A549 (cell line): ENCODE data around the gene TSPAN16. TPM values are rescaled to one million over a fixed set of nuclear protein-coding genes. Genes with fewer than 3 reads are reported as not detected.

Source experiments
- ATAC-seq, 2 experiments: fragments of 200-7000 bp in 1 of 2; fragments of >200 bp in 1 of 2; cut with Nextera tagmentation in 1 of 2; cut with Tn5 transposase in 1 of 2; 3 replicates each; pipeline versions ENCODE4 v1.8.0 to v1.9.1; 2018 to 2020; ENCODE audit warnings: mild to moderate bottlenecking in 1 of 2, moderate library complexity in 1 of 2
- CTCF ChIA-PET: fragments of 300-600 bp; sonication (Branson Sonifier 250); formaldehyde crosslinking; extraction: SDS; loops from one replicate; lab custom pipeline; 2021; ENCODE audit warnings: antibody characterized with exemption, inconsistent platforms; lab: Yijun Ruan, JAX
- POLR2A ChIA-PET: fragments of 350-600 bp; formaldehyde crosslinking; extraction: SDS; loops from one replicate; lab custom pipeline; 2021; ENCODE audit warnings: antibody characterized with exemption, inconsistent platforms; lab: Yijun Ruan, JAX
- DNase-seq, 2 experiments: peaks; one replicate each; pipeline versions ENCODE4 v3.0.0 to v3.0.0-alpha.2; 2011 to 2016; ENCODE audit warnings: low read depth in 1 of 2, low spot score in 1 of 2
- FAIRE-seq: peaks from 2 replicates; lab custom pipeline; 2011; peaks lifted over from hg19 to GRCh38; lab: Jason Lieb, UNC
- H3K27ac ChIP-seq, 2 experiments: fragments of >200 bp; sonication (Bioruptor Twin); formaldehyde crosslinking; 3 replicates each; pipeline ENCODE4 v1.5.1; 2016 to 2017
- H3K4me1 ChIP-seq: fragments of >200 bp; sonication (Bioruptor Twin); formaldehyde crosslinking; 3 replicates; pipeline ENCODE4 v1.6.1; 2016
- H3K4me2 ChIP-seq: fragments of >200 bp; sonication (Bioruptor Twin); formaldehyde crosslinking; 3 replicates; pipeline ENCODE4 v1.6.1; 2016
- H3K4me3 ChIP-seq: fragments of >200 bp; sonication (Bioruptor Twin); formaldehyde crosslinking; 3 replicates; pipeline ENCODE4 v1.5.1; 2016
- H3K9me3 ChIP-seq: fragments of >200 bp; sonication (Bioruptor Twin); formaldehyde crosslinking; 3 replicates; pipeline ENCODE4 v1.6.1; 2016
- ATOH8 ChIP-seq: fragments of 250-450 bp; sonication (Bioruptor Pico); IDR thresholded peaks from 2 replicates; pipeline ENCODE4 v1.5.0; 2020; ENCODE audit warnings: low read depth, mild to moderate bottlenecking, moderate library complexity
- BHLHE40 ChIP-seq: IDR thresholded peaks from 2 replicates; pipeline ENCODE4 v1.6.1; 2012; ENCODE audit warnings: low read depth, low read length, inconsistent platforms
- CEBPB ChIP-seq, 2 experiments: fragments of >200 bp in 1 of 2; sonication (Bioruptor Twin) in 1 of 2; formaldehyde crosslinking in 1 of 2; IDR thresholded peaks; 2 replicates each; pipeline ENCODE4 v1.6.1; 2012 to 2016
- CHD4 ChIP-seq: fragments of 200-600 bp; sonication (generic); IDR thresholded peaks from 2 replicates; pipeline ENCODE4 v1.6.1; 2016; ENCODE audit warnings: antibody characterized with exemption, mild to moderate bottlenecking, borderline replicate concordance
- EHF ChIP-seq: fragments of 250-450 bp; sonication (Bioruptor Pico); IDR thresholded peaks from 2 replicates; pipeline ENCODE4 v1.5.0; 2020; ENCODE audit warnings: mild to moderate bottlenecking
- EHMT2 ChIP-seq: fragments of 200-600 bp; sonication (generic); IDR thresholded peaks from 2 replicates; pipeline ENCODE4 v1.6.1; 2016; ENCODE audit warnings: antibody characterized with exemption, low read depth, mild to moderate bottlenecking, moderate library complexity
- FOXS1 ChIP-seq: fragments of 250-450 bp; sonication (Bioruptor Pico); IDR thresholded peaks from 2 replicates; pipeline ENCODE4 v1.5.0; 2020; ENCODE audit warnings: mild to moderate bottlenecking, moderate library complexity
- HDAC2 ChIP-seq: fragments of 200-600 bp; sonication (generic); IDR thresholded peaks from 2 replicates; pipeline ENCODE4 v1.6.1; 2016
- KDM1A ChIP-seq: fragments of 200-600 bp; sonication (generic); IDR thresholded peaks from 2 replicates; pipeline ENCODE4 v1.6.1; 2016; ENCODE audit warnings: low read depth, mild to moderate bottlenecking
- MAX ChIP-seq: IDR thresholded peaks from 2 replicates; pipeline ENCODE4 v1.6.1; 2012
- MAZ ChIP-seq: fragments of 150-350 bp; IDR thresholded peaks from 2 replicates; pipeline ENCODE4 v1.6.1; 2014; ENCODE audit warnings: antibody characterized with exemption, low read depth, low read length, borderline replicate concordance
- NR3C1 ChIP-seq: fragments of >200 bp; sonication (Bioruptor Twin); formaldehyde crosslinking; IDR thresholded peaks from 3 replicates; pipeline ENCODE4 v1.6.1; 2017
- PHF8 ChIP-seq: fragments of 200-600 bp; sonication (generic); IDR thresholded peaks from 2 replicates; pipeline ENCODE4 v1.6.1; 2016; ENCODE audit warnings: low read depth, mild to moderate bottlenecking, antibody characterized with exemption, moderate library complexity, borderline replicate concordance
- POLR2A ChIP-seq: IDR thresholded peaks from 2 replicates; pipeline ENCODE4 v1.6.1; 2012; ENCODE audit warnings: mild to moderate bottlenecking, low read length
- ZNF302 ChIP-seq: fragments of 250-450 bp; sonication (Bioruptor Pico); IDR thresholded peaks from 2 replicates; pipeline ENCODE4 v1.9.0; 2021; ENCODE audit warnings: inconsistent platforms, mild to moderate bottlenecking, moderate library complexity
- WGBS: methylation state at CpG from one replicate; pipeline ENCODE4 v1.1.6; 2017; ENCODE audit errors: missing lambda C conversion rate; 5-methylcytosine and 5-hydroxymethylcytosine counted together
- polyA plus RNA-seq, 4 experiments: library from polyadenylated mRNA; depleted of rRNA in 3 of 4; stranded (reverse); fragments of >200 nt; fragmentation: RNase III in 1 of 4; extraction: RNeasy Plus Mini Kit Qiagen cat#74134 plus additional on column Dnase treatment in 1 of 4; gene quantifications; 2 replicates in 3 of 4; 3 replicates in 1 of 4; pipeline ENCODE4 v1.2.3, GENCODE V29; 2011 to 2017
- TF ChIP-seq, protein P1 (sequence below): fragments of 200-600 bp; sonication (generic); IDR thresholded peaks from 2 replicates; pipeline ENCODE4 v1.6.1; 2016; ENCODE audit warnings: antibody characterized with exemption, mild to moderate bottlenecking, moderate library complexity
- TF ChIP-seq, protein P2 (sequence below): fragments of >200 bp; sonication (Bioruptor Twin); formaldehyde crosslinking; IDR thresholded peaks from 2 replicates; pipeline ENCODE4 v1.6.1; 2016

The TSPAN16 gene
- polyA plus RNA-seq, 2 of the 4 experiments (the other 2 are of a cell fraction), result not detected

- FAIRE-seq (no peak), ATAC-seq (no peak), DNase-seq (no peak)
- Histone ChIP-seq H3K4me1 (peaks cover 29% of the 10 kb centered on the region), H3K4me3 (no peak overlapping the region), H3K27ac (peak overlapping the region in 1 of 2 experiments; percentile 46; a peak in 2 of 6 replicates), H3K4me2 (no peak overlapping the region), H3K9me3 (no peaks in the 10 kb centered on the region)
- 89% methylated on average over 8 of the region's 10 CpGs for WGBS
- ChIA-PET CTCF (interaction anchor here (0.9 to 1.4 kb wide), 5 partner anchors 8 to 57 kb away, joined by 3 to 6 read pairs (median 3); no protein-coding TSS in a partner anchor), POLR2A (no interaction called here)
- TF ChIP-seq BHLHE40 (no peak), CHD4 (no peak), CEBPB (IDR thresholded peaks at IDR 0.05) (0 out of 4 replicates have a peak, but pooled peaks of 1 of the 2 experiments have one; percentile 10)
- TF ChIP-seq, protein P1, sequence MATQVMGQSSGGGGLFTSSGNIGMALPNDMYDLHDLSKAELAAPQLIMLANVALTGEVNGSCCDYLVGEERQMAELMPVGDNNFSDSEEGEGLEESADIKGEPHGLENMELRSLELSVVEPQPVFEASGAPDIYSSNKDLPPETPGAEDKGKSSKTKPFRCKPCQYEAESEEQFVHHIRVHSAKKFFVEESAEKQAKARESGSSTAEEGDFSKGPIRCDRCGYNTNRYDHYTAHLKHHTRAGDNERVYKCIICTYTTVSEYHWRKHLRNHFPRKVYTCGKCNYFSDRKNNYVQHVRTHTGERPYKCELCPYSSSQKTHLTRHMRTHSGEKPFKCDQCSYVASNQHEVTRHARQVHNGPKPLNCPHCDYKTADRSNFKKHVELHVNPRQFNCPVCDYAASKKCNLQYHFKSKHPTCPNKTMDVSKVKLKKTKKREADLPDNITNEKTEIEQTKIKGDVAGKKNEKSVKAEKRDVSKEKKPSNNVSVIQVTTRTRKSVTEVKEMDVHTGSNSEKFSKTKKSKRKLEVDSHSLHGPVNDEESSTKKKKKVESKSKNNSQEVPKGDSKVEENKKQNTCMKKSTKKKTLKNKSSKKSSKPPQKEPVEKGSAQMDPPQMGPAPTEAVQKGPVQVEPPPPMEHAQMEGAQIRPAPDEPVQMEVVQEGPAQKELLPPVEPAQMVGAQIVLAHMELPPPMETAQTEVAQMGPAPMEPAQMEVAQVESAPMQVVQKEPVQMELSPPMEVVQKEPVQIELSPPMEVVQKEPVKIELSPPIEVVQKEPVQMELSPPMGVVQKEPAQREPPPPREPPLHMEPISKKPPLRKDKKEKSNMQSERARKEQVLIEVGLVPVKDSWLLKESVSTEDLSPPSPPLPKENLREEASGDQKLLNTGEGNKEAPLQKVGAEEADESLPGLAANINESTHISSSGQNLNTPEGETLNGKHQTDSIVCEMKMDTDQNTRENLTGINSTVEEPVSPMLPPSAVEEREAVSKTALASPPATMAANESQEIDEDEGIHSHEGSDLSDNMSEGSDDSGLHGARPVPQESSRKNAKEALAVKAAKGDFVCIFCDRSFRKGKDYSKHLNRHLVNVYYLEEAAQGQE, result no peak
These were observed 28.5 kb upstream of the TSPAN16 start for GRCh38 chr19:11267316-11268085.

GRCh38 chr19:11268783-11269267, 27.1 kb upstream of the TSPAN16 start:
- DNase-seq, result peak in 1 of 2 experiments; percentile 25
- TF ChIP-seq EHMT2 (no peak), KDM1A (peak; percentile 51; the same call in 1 of the 2 replicates)
- TF ChIP-seq, protein P1, result no peak
- Histone ChIP-seq H3K27ac (peak overlapping the region; percentile 0 to 51; a peak in 4 of 6 replicates), H3K4me2 (no peak overlapping the region), H3K4me1 (peaks cover 24% of the 10 kb centered on the region), H3K9me3 (no peaks in the 10 kb centered on the region), H3K4me3 (no peak overlapping the region)
- ChIA-PET CTCF (interaction anchor here (0.6 to 1.4 kb wide), 3 partner anchors 25 to 1123 kb away, joined by 3 to 5 read pairs (median 3); no protein-coding TSS in a partner anchor), POLR2A (no interaction called here)
- FAIRE-seq, result no peak
- 58% methylated on average over 9 of the region's 10 CpGs for WGBS
- ATAC-seq, result no peak

- H3K4me1 ChIP-seq, result peaks cover 22% of the 10 kb centered on the region
- peak overlapping the region in 1 of 2 experiments; percentile 51; a peak in 3 of 6 replicates for H3K27ac ChIP-seq
- ATAC-seq, result no peak
- H3K4me3 ChIP-seq, result no peak overlapping the region
- no peak for DNase-seq
- no peak for FAIRE-seq
- CTCF ChIA-PET, result interaction anchor here (1.6 kb wide), 1 partner anchor 112 kb away, joined by 3 read pairs; no protein-coding TSS in a partner anchor
- POLR2A ChIA-PET, result no interaction called here
- 48% methylated on average over 6 of the region's 7 CpGs for WGBS
- no peaks in the 10 kb centered on the region for H3K9me3 ChIP-seq
- no peak overlapping the region for H3K4me2 ChIP-seq
- TF ChIP-seq FOXS1 (CRISPR knock-in tag) (no peak), ATOH8 (CRISPR knock-in tag) (no peak), HDAC2 (no peak), MAX (no peak), EHMT2 (no peak), CHD4 (no peak), EHF (CRISPR knock-in tag) (no peak), ZNF302 (no peak), NR3C1 (no peak), PHF8 (no peak), MAZ (no peak), POLR2A (no peak)
- TF ChIP-seq, protein P1, result no peak
- TF ChIP-seq, protein P2, sequence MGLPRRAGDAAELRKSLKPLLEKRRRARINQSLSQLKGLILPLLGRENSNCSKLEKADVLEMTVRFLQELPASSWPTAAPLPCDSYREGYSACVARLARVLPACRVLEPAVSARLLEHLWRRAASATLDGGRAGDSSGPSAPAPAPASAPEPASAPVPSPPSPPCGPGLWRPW, result no peak
These were observed 26.6 kb upstream of the TSPAN16 start for GRCh38 chr19:11269408-11269807.
